GM12801 (cell line): ENCODE results near the gene PNPLA5.

ENCODE experiments used
- CTCF ChIP-seq: IDR thresholded peaks from one replicate; pipeline ENCODE4 v1.5.1; 2011; ENCODE audit warnings: control low read depth; ENCODE audit not compliant: insufficient read length; ENCODE audit errors: extremely low read depth

Gene PNPLA5

GRCh38 chr22:43851979-43852307, 39.9 kb downstream of the PNPLA5 start:
- no peak for TF ChIP-seq CTCF

GRCh38 chr22:43851058-43851978, 40.5 kb downstream of the PNPLA5 start:
- no peak for TF ChIP-seq CTCF

GRCh38 chr22:43850529-43850928, 41.3 kb downstream of the PNPLA5 start:
- TF ChIP-seq CTCF: no peak

GRCh38 chr22:43849731-43850130, 42.1 kb downstream of the PNPLA5 start:
- no peak for TF ChIP-seq CTCF

GRCh38 chr22:43848366-43849171, 43.2 kb downstream of the PNPLA5 start:
- TF ChIP-seq CTCF: no peak

GRCh38 chr22:43847376-43848289, 44.2 kb downstream of the PNPLA5 start:
- no peak for TF ChIP-seq CTCF

GRCh38 chr22:43846966-43847365, 44.8 kb downstream of the PNPLA5 start:
- no peak for TF ChIP-seq CTCF
